IPS-18a (cell line): ENCODE measurements around the gene OR6A2.

Experiments
- H3K27ac ChIP-seq: one replicate; pipeline ENCODE4 v1.5.1; 2013; ENCODE audit warnings: low read length
- H3K27me3 ChIP-seq: one replicate; pipeline ENCODE4 v1.6.1; 2013; ENCODE audit warnings: mild to moderate bottlenecking, low read length; ENCODE audit not compliant: control insufficient read depth, insufficient read depth
- H3K36me3 ChIP-seq: one replicate; pipeline ENCODE4 v1.6.1; 2013; ENCODE audit warnings: low read depth, low read length; ENCODE audit not compliant: control insufficient read depth
- H3K4me1 ChIP-seq: one replicate; pipeline ENCODE4 v1.6.1; 2013; ENCODE audit warnings: low read depth, low read length; ENCODE audit not compliant: control insufficient read depth
- H3K4me3 ChIP-seq: one replicate; pipeline ENCODE4 v1.5.1; 2013; ENCODE audit warnings: low read length
- H3K9ac ChIP-seq: one replicate; pipeline ENCODE4 v1.6.1; 2013; ENCODE audit warnings: mild to moderate bottlenecking, low read length, moderate library complexity
- H3K9me3 ChIP-seq: one replicate; pipeline ENCODE4 v1.6.1; 2013; ENCODE audit warnings: low read depth, low read length; ENCODE audit not compliant: control insufficient read depth

OR6A2 gene

GRCh38 chr11:6799402-6799801, at the start of gene OR6A2:
Gene OR6A2 (minus strand): TSS chr11:6799689. CDS start chr11:6795708, 3,981 bp downstream.
- H3K9ac ChIP-seq, result no peak within 1 kb of the TSS
- no peaks in the 10 kb centered on the region for H3K36me3 ChIP-seq
- H3K9me3 ChIP-seq, result no peaks in the 10 kb centered on the region
- no peak within 1 kb of the TSS for H3K27ac ChIP-seq
- no peak within 1 kb of the TSS for H3K4me3 ChIP-seq
- H3K4me1 ChIP-seq, result no peaks in the 10 kb centered on the region
- no peaks in the 10 kb centered on the region for H3K27me3 ChIP-seq

- H3K27ac ChIP-seq, result no peak within 1 kb of the TSS
- H3K36me3 ChIP-seq, result no peaks in the 10 kb centered on the region
- H3K9me3 ChIP-seq, result no peaks in the 10 kb centered on the region
- H3K9ac ChIP-seq, result no peak within 1 kb of the TSS
- no peaks in the 10 kb centered on the region for H3K27me3 ChIP-seq
- H3K4me3 ChIP-seq, result no peak within 1 kb of the TSS
- H3K4me1 ChIP-seq, result no peaks in the 10 kb centered on the region
Observed at GRCh38 chr11:6845383-6845782, 45.9 kb upstream of the OR6A2 start, which contains the start of gene OR10A5. Gene OR10A5 (plus strand): TSS chr11:6845683. CDS start chr11:6845683, 0 bp downstream.

GRCh38 chr11:6844356-6844755, 44.9 kb upstream of the OR6A2 start:
- Histone ChIP-seq H3K9ac (no peak overlapping the region), H3K27ac (no peak overlapping the region), H3K36me3 (no peaks in the 10 kb centered on the region), H3K9me3 (no peaks in the 10 kb centered on the region), H3K4me3 (no peak overlapping the region), H3K27me3 (no peaks in the 10 kb centered on the region), H3K4me1 (no peaks in the 10 kb centered on the region)

GRCh38 chr11:6843670-6844069, 44.2 kb upstream of the OR6A2 start:
- H3K4me1 ChIP-seq, result no peaks in the 10 kb centered on the region
- H3K9me3 ChIP-seq, result no peaks in the 10 kb centered on the region
- no peak overlapping the region for H3K9ac ChIP-seq
- no peak overlapping the region for H3K4me3 ChIP-seq
- H3K27ac ChIP-seq, result no peak overlapping the region
- no peaks in the 10 kb centered on the region for H3K36me3 ChIP-seq
- no peaks in the 10 kb centered on the region for H3K27me3 ChIP-seq

- no peak overlapping the region for H3K4me3 ChIP-seq
- no peaks in the 10 kb centered on the region for H3K36me3 ChIP-seq
- no peak overlapping the region for H3K9ac ChIP-seq
- H3K27ac ChIP-seq, result no peak overlapping the region
- H3K4me1 ChIP-seq, result no peaks in the 10 kb centered on the region
- H3K27me3 ChIP-seq, result no peaks in the 10 kb centered on the region
- no peaks in the 10 kb centered on the region for H3K9me3 ChIP-seq
Observed at GRCh38 chr11:6841694-6842093, 42.2 kb upstream of the OR6A2 start.

- H3K36me3 ChIP-seq, result no peaks in the 10 kb centered on the region
- H3K9me3 ChIP-seq, result no peaks in the 10 kb centered on the region
- no peak overlapping the region for H3K9ac ChIP-seq
- no peak overlapping the region for H3K4me3 ChIP-seq
- no peaks in the 10 kb centered on the region for H3K27me3 ChIP-seq
- H3K27ac ChIP-seq, result no peak overlapping the region
- H3K4me1 ChIP-seq, result no peaks in the 10 kb centered on the region
Observed at GRCh38 chr11:6834021-6834420, 34.5 kb upstream of the OR6A2 start.

GRCh38 chr11:6833356-6833755, 33.9 kb upstream of the OR6A2 start:
- H3K9me3 ChIP-seq, result no peaks in the 10 kb centered on the region
- no peak overlapping the region for H3K9ac ChIP-seq
- no peak overlapping the region for H3K4me3 ChIP-seq
- no peak overlapping the region for H3K27ac ChIP-seq
- no peaks in the 10 kb centered on the region for H3K4me1 ChIP-seq
- no peaks in the 10 kb centered on the region for H3K36me3 ChIP-seq
- no peaks in the 10 kb centered on the region for H3K27me3 ChIP-seq

- Histone ChIP-seq H3K4me3 (no peak overlapping the region), H3K27ac (no peak overlapping the region), H3K9ac (no peak overlapping the region), H3K27me3 (no peaks in the 10 kb centered on the region), H3K36me3 (no peaks in the 10 kb centered on the region), H3K9me3 (no peaks in the 10 kb centered on the region), H3K4me1 (no peaks in the 10 kb centered on the region)
Observed at GRCh38 chr11:6828103-6828502, 28.6 kb upstream of the OR6A2 start.

- Histone ChIP-seq H3K36me3 (no peaks in the 10 kb centered on the region), H3K27me3 (no peaks in the 10 kb centered on the region), H3K9ac (no peak overlapping the region), H3K9me3 (no peaks in the 10 kb centered on the region), H3K4me1 (no peaks in the 10 kb centered on the region), H3K27ac (no peak overlapping the region), H3K4me3 (no peak overlapping the region)
Observed at GRCh38 chr11:6825231-6825744, 25.8 kb upstream of the OR6A2 start.

- no peaks in the 10 kb centered on the region for H3K9me3 ChIP-seq
- no peak overlapping the region for H3K4me3 ChIP-seq
- no peaks in the 10 kb centered on the region for H3K27me3 ChIP-seq
- no peak overlapping the region for H3K27ac ChIP-seq
- no peaks in the 10 kb centered on the region for H3K36me3 ChIP-seq
- H3K9ac ChIP-seq, result no peak overlapping the region
- no peaks in the 10 kb centered on the region for H3K4me1 ChIP-seq
Observed at GRCh38 chr11:6824136-6824823, 24.8 kb upstream of the OR6A2 start.

- H3K9ac ChIP-seq, result no peak overlapping the region
- H3K27ac ChIP-seq, result no peak overlapping the region
- H3K9me3 ChIP-seq, result no peaks in the 10 kb centered on the region
- no peaks in the 10 kb centered on the region for H3K27me3 ChIP-seq
- no peaks in the 10 kb centered on the region for H3K36me3 ChIP-seq
- no peak overlapping the region for H3K4me3 ChIP-seq
- H3K4me1 ChIP-seq, result no peaks in the 10 kb centered on the region
Observed at GRCh38 chr11:6818967-6819366, 19.5 kb upstream of the OR6A2 start.

- Histone ChIP-seq H3K27ac (no peak overlapping the region), H3K9me3 (no peaks in the 10 kb centered on the region), H3K9ac (no peak overlapping the region), H3K36me3 (no peaks in the 10 kb centered on the region), H3K27me3 (no peaks in the 10 kb centered on the region), H3K4me1 (no peaks in the 10 kb centered on the region), H3K4me3 (no peak overlapping the region)
Observed at GRCh38 chr11:6817694-6818093, 18.2 kb upstream of the OR6A2 start.
